HL-60/S4 treated with phorbol 12-myristate 13-acetate at 8.2 ng/mL for 4 days and 3 days (cell line): ENCODE results near the gene SBF1.
"Not testable (repeated sequence)": the region's sequence is repeated elsewhere in the genome, so short reads cannot be mapped to it uniquely, and the experiment has no call there.

Experiments
- in situ Hi-C: fragments of 300-500 bp; cut with MboI; formaldehyde crosslinking; loops from 2 replicates; pipeline ENCODE4 v1.15.0; 2022; ENCODE audit warnings: low sequenced_read_pairs

The SBF1 gene

GRCh38 chr22:50474710-50475651, at the start of gene SBF1:
SBF1 (minus strand) TSS chr22:50475035; CDS start chr22:50474840, 195 bp downstream.
- in situ Hi-C loops: no loop called here

- in situ Hi-C loops: no loop called here
These were observed 49.2 kb upstream of the SBF1 start for GRCh38 chr22:50523806-50524675.

- in situ Hi-C loops: no loop called here
These were observed 48.6 kb upstream of the SBF1 start for GRCh38 chr22:50523458-50523805.

- in situ Hi-C loops: no loop called here
These were observed 48.1 kb upstream of the SBF1 start for GRCh38 chr22:50522806-50523438.

- in situ Hi-C loops: no loop called here
These were observed 47.5 kb upstream of the SBF1 start for GRCh38 chr22:50522208-50522805.

- in situ Hi-C loops: no loop called here
These were observed 46.9 kb upstream of the SBF1 start for GRCh38 chr22:50521710-50522109.

- in situ Hi-C loops: no loop called here
These were observed 46.1 kb upstream of the SBF1 start for GRCh38 chr22:50520826-50521453.

- in situ Hi-C loops: not testable (repeated sequence)
These were observed 45.3 kb upstream of the SBF1 start for GRCh38 chr22:50520184-50520583.

GRCh38 chr22:50519151-50519550, 44.3 kb upstream of the SBF1 start:
- in situ Hi-C loops: no loop called here

GRCh38 chr22:50518606-50519005, 43.8 kb upstream of the SBF1 start:
- in situ Hi-C loops: no loop called here

GRCh38 chr22:50517495-50518260, 42.8 kb upstream of the SBF1 start:
- in situ Hi-C loops: no loop called here

GRCh38 chr22:50516891-50517290, 42.1 kb upstream of the SBF1 start:
- in situ Hi-C loops: no loop called here

- in situ Hi-C loops: no loop called here
These were observed 41.2 kb upstream of the SBF1 start for GRCh38 chr22:50516068-50516467.

GRCh38 chr22:50513175-50513574, 38.3 kb upstream of the SBF1 start:
- in situ Hi-C loops: no loop called here

GRCh38 chr22:50508897-50509296, 34.1 kb upstream of the SBF1 start:
- in situ Hi-C loops: no loop called here

- in situ Hi-C loops: no loop called here
These were observed 33.4 kb upstream of the SBF1 start, which contains the start of gene NCAPH2 for GRCh38 chr22:50507991-50508884. NCAPH2 (plus strand) TSS chr22:50508224; CDS start chr22:50508338, 114 bp downstream.

- in situ Hi-C loops: no loop called here
These were observed 32.7 kb upstream of the SBF1 start, which contains the start of gene LMF2 for GRCh38 chr22:50507421-50507990. LMF2 (minus strand) TSS chr22:50507702; CDS start chr22:50507675, 27 bp downstream.
